Colonic mucosa (tissue), 4 donors: ENCODE results near the gene FBLN7. TPM values are rescaled to one million over a fixed set of nuclear protein-coding genes. Genes with fewer than 3 reads are reported as not detected.

Experiments
- DNase-seq: peaks from one replicate; pipeline ENCODE4 v3.0.0-alpha.2; 2020
- H3K27ac ChIP-seq: fragments of 200-600 bp; one replicate; pipeline ENCODE4 v1.8.0; 2021
- H3K27me3 ChIP-seq: fragments of 200-600 bp; one replicate; pipeline ENCODE4 v1.8.0; 2021
- H3K36me3 ChIP-seq: fragments of 200-600 bp; one replicate; pipeline ENCODE4 v1.8.0; 2021
- H3K4me1 ChIP-seq: fragments of 200-600 bp; one replicate; pipeline ENCODE4 v1.8.0; 2021; ENCODE audit warnings: mild to moderate bottlenecking
- H3K4me3 ChIP-seq: fragments of 200-600 bp; one replicate; pipeline ENCODE4 v1.8.0; 2021
- H3K9ac ChIP-seq, 2 donors: one replicate each; pipeline ENCODE4 v1.7.0; 2013; ENCODE audit warnings: control low read depth in 2 of 2, low read depth in 2 of 2, low read length in 2 of 2
- H3K9me3 ChIP-seq: fragments of 200-600 bp; one replicate; pipeline ENCODE4 v1.8.0; 2021
- CTCF ChIP-seq: fragments of 200-600 bp; IDR thresholded peaks from one replicate; pipeline ENCODE4 v1.8.0; 2022; ENCODE audit warnings: antibody characterized with exemption, mild to moderate bottlenecking
- intact Hi-C: fragments of 100-400 bp; cut with DNase I; formaldehyde crosslinking; loops from one replicate; pipeline ENCODE4 v1.14.1; 2022
- total RNA-seq, 2 donors: library from RNA; stranded (reverse); fragmentation: NEBNext Ultra II Directional in 1 of 2; extraction: Animal tissue kit (Norgen Biotek cat#: 25700) in 1 of 2; gene quantifications; one replicate each; pipeline ENCODE4 v1.2.1, GENCODE V29; 2021
- donor health status: healthy.
- donor health status: DM: no; HTN: no; CAD: no.
- donor health status: DM: no; HTN: no; CAD: no.

The FBLN7 gene
- total RNA-seq, 2 donors from 2014 or later: 0.10 to 0.66 TPM

GRCh38 chr2:112165296-112165695, 27.1 kb downstream of the FBLN7 start:
- no peak for TF ChIP-seq CTCF
- H3K9ac ChIP-seq: no peak overlapping the region
- no peaks in the 10 kb centered on the region for H3K36me3 ChIP-seq
- H3K4me3 ChIP-seq: no peak overlapping the region
- no peaks in the 10 kb centered on the region for H3K27me3 ChIP-seq
- DNase-seq: no peak
- no peak overlapping the region for H3K27ac ChIP-seq
- intact Hi-C loops: no loop called here
- H3K9me3 ChIP-seq: no peaks in the 10 kb centered on the region
- no peaks in the 10 kb centered on the region for H3K4me1 ChIP-seq

GRCh38 chr2:112166806-112167499, 28.8 kb downstream of the FBLN7 start:
- TF ChIP-seq CTCF: no peak
- Histone ChIP-seq H3K9me3 (no peaks in the 10 kb centered on the region), H3K4me1 (no peaks in the 10 kb centered on the region), H3K36me3 (no peaks in the 10 kb centered on the region), H3K9ac (no peak overlapping the region), H3K4me3 (no peak overlapping the region), H3K27ac (no peak overlapping the region), H3K27me3 (no peaks in the 10 kb centered on the region)
- intact Hi-C loops: no loop called here
- DNase-seq: no peak

- intact Hi-C loops: no loop called here
- H3K4me3 ChIP-seq: no peak overlapping the region
Measured at GRCh38 chr2:112168422-112169124, 30.4 kb downstream of the FBLN7 start.

GRCh38 chr2:112170495-112170894, 32.3 kb downstream of the FBLN7 start:
- Histone ChIP-seq H3K4me3 (no peak overlapping the region), H3K4me1 (no peaks in the 10 kb centered on the region), H3K27ac (no peak overlapping the region), H3K36me3 (no peaks in the 10 kb centered on the region), H3K9ac (no peak overlapping the region), H3K9me3 (no peaks in the 10 kb centered on the region), H3K27me3 (no peaks in the 10 kb centered on the region)
- DNase-seq: no peak
- intact Hi-C loops: no loop called here
- no peak for TF ChIP-seq CTCF

More at GRCh38 chr2:112168422-112169124, 30.4 kb downstream of the FBLN7 start:
- H3K9me3 ChIP-seq: no peaks in the 10 kb centered on the region
- no peaks in the 10 kb centered on the region for H3K4me1 ChIP-seq
- H3K27me3 ChIP-seq: no peaks in the 10 kb centered on the region
- TF ChIP-seq CTCF: no peak
- DNase-seq: no peak
- no peak overlapping the region for H3K9ac ChIP-seq
- no peaks in the 10 kb centered on the region for H3K36me3 ChIP-seq
- H3K27ac ChIP-seq: no peak overlapping the region

- H3K36me3 ChIP-seq: no peaks in the 10 kb centered on the region
- intact Hi-C loops: no loop called here
- no peaks in the 10 kb centered on the region for H3K27me3 ChIP-seq
- H3K9me3 ChIP-seq: no peaks in the 10 kb centered on the region
- no peak for DNase-seq
- no peak overlapping the region for H3K27ac ChIP-seq
- H3K9ac ChIP-seq: no peak overlapping the region
- no peak overlapping the region for H3K4me3 ChIP-seq
- no peak for TF ChIP-seq CTCF
- no peaks in the 10 kb centered on the region for H3K4me1 ChIP-seq
Measured at GRCh38 chr2:112173646-112174319, 35.6 kb downstream of the FBLN7 start.
